Vagina (tissue), 2 donors: ENCODE data around the gene CFAP45. TPM values are rescaled to one million over a fixed set of nuclear protein-coding genes. Genes with fewer than 3 reads are reported as not detected.

ENCODE experiments used
- DNase-seq, 2 donors: peaks; one replicate each; pipeline ENCODE4 v3.0.0-alpha.2; 2017; ENCODE audit errors: extremely low spot score in 2 of 2
- H3K27ac ChIP-seq: fragments of 200-600 bp; sonication (generic); one replicate; pipeline ENCODE4 v1.5.1; 2019
- H3K27me3 ChIP-seq: fragments of 200-600 bp; sonication (generic); one replicate; pipeline ENCODE4 v1.5.1; 2019
- H3K36me3 ChIP-seq, 2 donors: fragments of 200-600 bp; sonication (generic); one replicate each; pipeline ENCODE4 v1.5.1; 2017 to 2019
- H3K4me1 ChIP-seq: fragments of 200-600 bp; sonication (generic); one replicate; pipeline ENCODE4 v1.5.1; 2019
- H3K4me3 ChIP-seq, 2 donors: fragments of 200-600 bp; sonication (generic); 1 replicate in 1 of 2; 2 replicates in 1 of 2; pipeline ENCODE4 v1.5.1; 2016 to 2019
- H3K9me3 ChIP-seq: fragments of 200-600 bp; sonication (generic); one replicate; pipeline ENCODE4 v1.5.1; 2019
- CTCF ChIP-seq, 3 experiments: fragments of 450-650 bp in 2 of 3; fragments of 200-600 bp in 1 of 3; sonication (generic) in 1 of 3; IDR thresholded peaks; one replicate each; pipeline ENCODE4 v1.5.1; 2017 to 2019; ENCODE audit warnings: antibody characterized with exemption in 3 of 3, mild to moderate bottlenecking in 2 of 3, moderate library complexity in 2 of 3
- POLR2A ChIP-seq, 2 donors: fragments of 450-650 bp; IDR thresholded peaks; one replicate each; pipeline ENCODE4 v1.6.1; 2017; ENCODE audit warnings: antibody characterized with exemption in 2 of 2, mild to moderate bottlenecking in 2 of 2, moderate library complexity in 2 of 2
- POLR2AphosphoS5 ChIP-seq, 2 donors: sonication (generic); formaldehyde crosslinking; IDR thresholded peaks; one replicate each; pipeline ENCODE4 v1.9.0; 2017; ENCODE audit warnings: antibody characterized with exemption in 2 of 2, mild to moderate bottlenecking in 2 of 2, low read depth in 1 of 2; ENCODE audit not compliant: insufficient read depth in 1 of 2
- intact Hi-C: fragments of 100-400 bp; cut with DNase I; formaldehyde crosslinking; loops from one replicate; pipeline ENCODE4 v1.15.1; 2023
- total RNA-seq: library from RNA; depleted of rRNA; stranded (reverse); fragments of >200 nt; gene quantifications from one replicate; pipeline ENCODE4 v1.2.3, GENCODE V29; 2016

Gene CFAP45
- total RNA-seq, 1 donor from 2014 or later, result not detected

DNA sequence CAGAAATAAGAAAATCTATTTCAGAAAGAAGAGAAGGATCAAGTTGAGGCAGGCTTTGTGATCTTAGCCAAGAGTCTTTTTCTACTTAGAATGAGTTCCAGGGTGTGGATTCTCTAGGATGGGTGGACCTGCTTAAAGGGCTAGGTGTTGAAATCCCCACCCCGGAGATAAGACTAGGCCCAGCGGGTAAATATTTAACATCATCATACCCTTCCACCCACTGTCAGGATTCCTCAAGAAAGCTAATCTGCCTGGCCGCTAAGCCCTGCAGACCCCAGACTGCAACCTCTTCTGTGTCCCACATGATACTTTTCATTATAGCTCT, 39.7 kb upstream of the CFAP45 start:
- Histone ChIP-seq H3K27me3 (no peaks in the 10 kb centered on the region), H3K4me3 (no peak overlapping the region), H3K9me3 (no peaks in the 10 kb centered on the region), H3K27ac (no peak overlapping the region), H3K4me1 (peaks cover 41% of the 10 kb centered on the region), H3K36me3 (no peaks in the 10 kb centered on the region)
- intact Hi-C loops, result loop anchor here (10.0 kb wide), 1 partner anchor 145 kb away; no protein-coding TSS in a partner anchor
- DNase-seq, result no peak
- TF ChIP-seq CTCF (IDR thresholded peaks at IDR 0.05) (no peak), POLR2A (IDR thresholded peaks at IDR 0.05) (no peak), POLR2AphosphoS5 (IDR thresholded peaks at IDR 0.05; ENCODE audit: insufficient read depth in 1 of 2, low read depth in 1 of 2) (peak in 1 of 2 donors; percentile 7)

DNA sequence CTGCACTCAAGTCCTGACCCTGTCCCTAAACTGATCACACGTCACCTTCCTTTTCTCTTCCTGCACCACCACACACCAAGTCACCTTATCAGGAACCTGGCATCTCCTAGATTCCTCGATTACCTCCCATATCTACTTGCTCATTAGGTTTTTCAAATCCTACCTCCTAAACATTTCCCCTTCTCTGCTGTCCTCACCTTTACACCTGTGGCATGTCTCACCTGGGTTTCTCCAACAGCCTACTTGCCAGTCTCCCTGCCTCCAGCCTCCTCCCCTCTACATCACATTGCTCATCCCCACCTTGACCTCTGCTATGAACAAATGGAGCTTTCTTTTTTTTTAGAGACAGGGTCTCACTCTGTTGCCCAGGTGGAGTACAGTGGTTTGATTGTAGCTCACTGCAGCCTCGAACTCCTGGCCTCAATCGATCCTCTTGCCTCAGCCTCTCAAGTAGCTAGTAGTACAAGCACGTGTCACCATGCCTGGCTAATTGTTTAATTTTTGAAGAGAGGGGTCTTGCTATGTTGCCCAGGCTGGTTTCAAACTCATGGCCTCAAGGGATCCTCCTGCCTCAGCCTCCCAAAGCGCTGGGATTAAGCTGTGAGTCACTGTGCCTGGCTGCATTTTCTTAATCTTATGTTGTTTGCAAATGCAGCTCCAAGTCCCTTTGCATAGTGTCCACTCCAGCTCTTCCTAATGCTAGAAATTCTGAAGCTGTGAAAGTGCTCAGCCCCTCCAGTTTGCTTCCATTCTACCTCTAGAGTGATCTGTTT, 39.1 kb upstream of the CFAP45 start:
- no peak for TF ChIP-seq POLR2A (IDR thresholded peaks at IDR 0.05)
- no peak for TF ChIP-seq CTCF (IDR thresholded peaks at IDR 0.05)
- no peak for TF ChIP-seq POLR2AphosphoS5 (IDR thresholded peaks at IDR 0.05; ENCODE audit: insufficient read depth in 1 of 2, low read depth in 1 of 2)
- H3K4me1 ChIP-seq, result peaks cover 41% of the 10 kb centered on the region
- H3K27ac ChIP-seq, result no peak overlapping the region
- intact Hi-C loops, result no loop called here
- no peaks in the 10 kb centered on the region for H3K27me3 ChIP-seq
- H3K36me3 ChIP-seq, result no peaks in the 10 kb centered on the region
- H3K9me3 ChIP-seq, result no peaks in the 10 kb centered on the region
- no peak for DNase-seq
- H3K4me3 ChIP-seq, result no peak overlapping the region

- Histone ChIP-seq H3K4me1 (peaks cover 33% of the 10 kb centered on the region), H3K27ac (no peak overlapping the region), H3K9me3 (no peaks in the 10 kb centered on the region), H3K4me3 (no peak overlapping the region), H3K27me3 (no peaks in the 10 kb centered on the region), H3K36me3 (no peaks in the 10 kb centered on the region)
- no peak for TF ChIP-seq POLR2AphosphoS5 (IDR thresholded peaks at IDR 0.05; ENCODE audit: insufficient read depth in 1 of 2, low read depth in 1 of 2)
- no peak for TF ChIP-seq POLR2A (IDR thresholded peaks at IDR 0.05)
- no peak for TF ChIP-seq CTCF (IDR thresholded peaks at IDR 0.05)
- intact Hi-C loops, result no loop called here
- no peak for DNase-seq
Measured at GRCh38 chr1:159938211-159938852, 38.4 kb upstream of the CFAP45 start.

- H3K27me3 ChIP-seq, result no peaks in the 10 kb centered on the region
- no peak overlapping the region for H3K4me3 ChIP-seq
- no peak for TF ChIP-seq POLR2A (IDR thresholded peaks at IDR 0.05)
- no peak for TF ChIP-seq CTCF (IDR thresholded peaks at IDR 0.05)
- TF ChIP-seq POLR2AphosphoS5 (IDR thresholded peaks at IDR 0.05; ENCODE audit: insufficient read depth in 1 of 2, low read depth in 1 of 2), result no peak
- H3K27ac ChIP-seq, result no peak overlapping the region
- DNase-seq, result no peak
- H3K4me1 ChIP-seq, result peaks cover 34% of the 10 kb centered on the region
- intact Hi-C loops, result loop anchor here (2.0 kb wide), 1 partner anchor 70 kb away; no protein-coding TSS in a partner anchor
- H3K9me3 ChIP-seq, result no peaks in the 10 kb centered on the region
- no peaks in the 10 kb centered on the region for H3K36me3 ChIP-seq
Measured at GRCh38 chr1:159937054-159937750, 37.2 kb upstream of the CFAP45 start.
